Nephron (organoid): ENCODE data around the gene PLIN5.
A peak's percentile ranks its signal among the peaks of the same experiment; 100 is the strongest.

Experiments used
- H3K27ac Mint-ChIP-seq, 3 experiments: 2 replicates each; pipeline ENCODE4 v1.8.0; 2020; ENCODE audit warnings: mixed read lengths in 3 of 3, mild to moderate bottlenecking in 2 of 3, moderate library complexity in 1 of 3
- H3K27me3 Mint-ChIP-seq: 2 replicates; pipeline ENCODE4 v1.8.0; 2021; ENCODE audit warnings: low read depth, mild to moderate bottlenecking, moderate library complexity, mixed read lengths
- H3K36me3 Mint-ChIP-seq: 2 replicates; pipeline ENCODE4 v1.8.0; 2020; ENCODE audit warnings: low read depth, mixed read lengths
- H3K4me1 Mint-ChIP-seq: 2 replicates; pipeline ENCODE4 v1.8.0; 2020; ENCODE audit warnings: mixed read lengths
- H3K4me3 Mint-ChIP-seq, 3 experiments: 2 replicates each; pipeline ENCODE4 v1.8.0; 2020; ENCODE audit warnings: mild to moderate bottlenecking in 3 of 3, mixed read lengths in 3 of 3, moderate library complexity in 2 of 3
- H3K9me3 Mint-ChIP-seq: 2 replicates; pipeline ENCODE4 v1.8.0; 2020; ENCODE audit warnings: mixed read lengths
- CTCF ChIP-seq, 3 experiments: fragments of 200-600 bp; sonication (generic); IDR thresholded peaks; one replicate each; pipeline ENCODE4 v1.5.0; 2021; ENCODE audit warnings: antibody characterized with exemption in 3 of 3; ENCODE audit not compliant: unreplicated experiment in 3 of 3

Gene PLIN5

GRCh38 chr19:4521170-4521887 is 13.7 kb downstream of the PLIN5 start:
- Mint-ChIP-seq H3K4me3 (no peak overlapping the region), H3K36me3 (no peaks in the 10 kb centered on the region), H3K27ac (no peak overlapping the region), H3K27me3 (peaks cover 8% of the 10 kb centered on the region), H3K9me3 (no peaks in the 10 kb centered on the region), H3K4me1 (peaks cover 11% of the 10 kb centered on the region)
- no peak for TF ChIP-seq CTCF (IDR thresholded peaks at IDR 0.05; ENCODE audit: unreplicated experiment in 3 of 3)

GRCh38 chr19:4519521-4520277 is 15.3 kb downstream of the PLIN5 start:
- peak overlapping the region in 2 of 3 experiments; percentile 62 to 74 for H3K27ac Mint-ChIP-seq
- peaks cover 4% of the 10 kb centered on the region for H3K27me3 Mint-ChIP-seq
- H3K9me3 Mint-ChIP-seq: no peaks in the 10 kb centered on the region
- no peaks in the 10 kb centered on the region for H3K36me3 Mint-ChIP-seq
- peak overlapping the region in 1 of 3 experiments; percentile 58 for H3K4me3 Mint-ChIP-seq
- no peak for TF ChIP-seq CTCF (IDR thresholded peaks at IDR 0.05; ENCODE audit: unreplicated experiment in 3 of 3)
- H3K4me1 Mint-ChIP-seq: peaks cover 11% of the 10 kb centered on the region

GRCh38 chr19:4519172-4519496 is 15.9 kb downstream of the PLIN5 start:
- H3K4me3 Mint-ChIP-seq: no peak overlapping the region
- H3K36me3 Mint-ChIP-seq: no peaks in the 10 kb centered on the region
- peaks cover 4% of the 10 kb centered on the region for H3K27me3 Mint-ChIP-seq
- no peaks in the 10 kb centered on the region for H3K9me3 Mint-ChIP-seq
- no peak for TF ChIP-seq CTCF (IDR thresholded peaks at IDR 0.05; ENCODE audit: unreplicated experiment in 3 of 3)
- peak overlapping the region in 1 of 3 experiments; percentile 59 for H3K27ac Mint-ChIP-seq
- peaks cover 11% of the 10 kb centered on the region for H3K4me1 Mint-ChIP-seq

GRCh38 chr19:4518345-4519171 is 16.5 kb downstream of the PLIN5 start, which contains the start of gene PLIN4:
Gene PLIN4, minus strand, starts transcription at chr19:4518486. Its CDS starts 214 bp downstream, at chr19:4518272.
- Mint-ChIP-seq H3K27me3 (peaks cover 4% of the 10 kb centered on the region), H3K27ac (peak within 1 kb of the TSS in 2 of 3 experiments; percentile 51 to 59), H3K9me3 (no peaks in the 10 kb centered on the region), H3K4me3 (peak within 1 kb of the TSS in 2 of 3 experiments; percentile 11 to 31), H3K4me1 (peaks cover 11% of the 10 kb centered on the region), H3K36me3 (no peaks in the 10 kb centered on the region)
- TF ChIP-seq CTCF (IDR thresholded peaks at IDR 0.05; ENCODE audit: unreplicated experiment in 3 of 3): no peak

- H3K27me3 Mint-ChIP-seq: peaks cover 4% of the 10 kb centered on the region
- peaks cover 11% of the 10 kb centered on the region for H3K4me1 Mint-ChIP-seq
- H3K9me3 Mint-ChIP-seq: no peaks in the 10 kb centered on the region
- no peak overlapping the region for H3K27ac Mint-ChIP-seq
- TF ChIP-seq CTCF (IDR thresholded peaks at IDR 0.05; ENCODE audit: unreplicated experiment in 3 of 3): no peak
- no peak overlapping the region for H3K4me3 Mint-ChIP-seq
- no peaks in the 10 kb centered on the region for H3K36me3 Mint-ChIP-seq
Observed at GRCh38 chr19:4517451-4518057, 17.5 kb downstream of the PLIN5 start.
